Erythroblast (primary cell): Measurements from ENCODE around the gene PML.
"Not testable (repeated sequence)": the region's sequence is repeated elsewhere in the genome, so short reads cannot be mapped to it uniquely, and the experiment has no call there.

Experiments used
- DNase-seq, 2 experiments: peaks; one replicate each; lab custom pipeline; 2025; lab: John Stamatoyannopoulos, UW

Gene PML

DNA sequence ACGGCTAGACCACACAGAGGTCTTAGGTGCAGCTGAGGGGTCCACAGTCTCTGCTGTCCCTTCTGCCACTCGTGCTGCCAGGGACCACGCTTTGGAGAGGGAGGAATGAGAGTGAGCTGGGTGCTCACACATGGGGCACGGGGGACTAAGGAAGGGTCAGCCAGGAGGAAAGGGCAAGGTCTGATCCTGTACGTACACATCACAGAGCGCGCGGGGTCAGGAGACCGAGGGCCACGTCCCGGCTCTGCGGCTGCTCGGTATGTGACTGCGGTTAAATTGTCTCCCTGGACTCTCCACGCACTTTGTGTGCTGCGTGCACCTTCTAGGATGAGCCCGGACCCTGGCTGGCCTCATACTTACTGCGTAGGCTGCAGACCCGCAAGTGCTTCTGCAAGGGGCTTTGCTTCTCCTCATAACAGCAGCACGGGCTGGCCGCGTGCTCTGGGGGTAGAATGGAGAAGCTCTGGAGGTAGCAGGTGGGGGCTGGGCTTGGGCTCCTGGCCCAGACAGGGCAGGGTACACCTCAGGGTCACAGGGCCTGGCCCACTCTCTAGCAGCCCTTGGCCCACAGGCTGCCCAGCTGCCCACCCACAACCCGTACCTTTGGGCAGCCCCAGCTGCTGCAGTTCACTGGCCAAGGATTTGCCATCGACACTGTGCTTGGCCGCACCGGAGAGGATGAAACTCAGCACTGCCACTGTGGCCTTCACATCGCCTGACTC is 102.4 kb downstream of the PML start:
- DNase-seq, result not testable (repeated sequence)
